Measurements from ENCODE around the gene NKD1. TPM values are rescaled to one million over a fixed set of nuclear protein-coding genes. Genes with fewer than 3 reads are reported as not detected.

Gene NKD1
- polyA plus RNA-seq, 1 donor, result 11.8 TPM

GRCh38 chr16:50600582-50601283 lies 52.5 kb downstream of the NKD1 start:
- DNase-seq, result no peak

- DNase-seq, result no peak
These were observed 53.1 kb downstream of the NKD1 start for GRCh38 chr16:50601341-50601740.

GRCh38 chr16:50602126-50602525 lies 53.9 kb downstream of the NKD1 start:
- no peak for DNase-seq

- DNase-seq, result no peak
These were observed 54.5 kb downstream of the NKD1 start for GRCh38 chr16:50602531-50603205.

GRCh38 chr16:50603206-50604064 lies 55.2 kb downstream of the NKD1 start:
- DNase-seq, result no peak

GRCh38 chr16:50604065-50604418 lies 55.8 kb downstream of the NKD1 start:
- DNase-seq, result no peak

- no peak for DNase-seq
These were observed 56.4 kb downstream of the NKD1 start for GRCh38 chr16:50604610-50605009.

- no peak for DNase-seq
These were observed 57.7 kb downstream of the NKD1 start for GRCh38 chr16:50605733-50606430.

- no peak for DNase-seq
These were observed 58.3 kb downstream of the NKD1 start for GRCh38 chr16:50606431-50607050.

GRCh38 chr16:50607051-50607431 lies 58.8 kb downstream of the NKD1 start:
- DNase-seq, result no peak

- no peak for DNase-seq
These were observed 59.3 kb downstream of the NKD1 start for GRCh38 chr16:50607447-50607846.

GRCh38 chr16:50607970-50608557 lies 59.9 kb downstream of the NKD1 start:
- no peak for DNase-seq

- DNase-seq, result no peak
These were observed 60.9 kb downstream of the NKD1 start for GRCh38 chr16:50609049-50609448.

GRCh38 chr16:50609471-50609870 lies 61.3 kb downstream of the NKD1 start:
- DNase-seq, result no peak

GRCh38 chr16:50610331-50611262 lies 62.4 kb downstream of the NKD1 start:
- no peak for DNase-seq

GRCh38 chr16:50611332-50611934 lies 63.2 kb downstream of the NKD1 start:
- no peak for DNase-seq

GRCh38 chr16:50611995-50612848 lies 64.0 kb downstream of the NKD1 start:
- no peak for DNase-seq

GRCh38 chr16:50612849-50613198 lies 64.6 kb downstream of the NKD1 start:
- no peak for DNase-seq

All from left kidney (tissue), 2 donors.